Ovary (tissue), 9 donors: ENCODE results near the gene BUD31. TPM values are rescaled to one million over a fixed set of nuclear protein-coding genes. Genes with fewer than 3 reads are reported as not detected.

Experiments
- DNase-seq, 5 donors: peaks; one replicate each; pipeline ENCODE4 v3.0.0-alpha.2; 2019 to 2020
- H3K27ac ChIP-seq, 2 donors: fragments of 200-600 bp; one replicate each; pipeline versions ENCODE4 v1.5.1 to v1.8.0; 2019 to 2022
- H3K27me3 ChIP-seq: fragments of 200-600 bp; one replicate; pipeline ENCODE4 v1.8.0; 2022
- H3K36me3 ChIP-seq: fragments of 200-600 bp; sonication (generic); one replicate; pipeline ENCODE4 v1.5.1; 2019
- H3K4me1 ChIP-seq: one replicate; pipeline ENCODE4 v1.8.1; 2013; ENCODE audit warnings: mild to moderate bottlenecking, moderate library complexity; ENCODE audit not compliant: insufficient read depth
- H3K4me3 ChIP-seq: fragments of 200-600 bp; sonication (generic); one replicate; pipeline ENCODE4 v1.5.1; 2017
- H3K9me3 ChIP-seq, 2 donors: fragments of 200-600 bp in 1 of 2; sonication (generic) in 1 of 2; one replicate each; pipeline versions ENCODE4 v1.5.1 to v1.8.1; 2013 to 2019; ENCODE audit warnings: mild to moderate bottlenecking in 1 of 2, moderate library complexity in 1 of 2
- EP300 ChIP-seq: sonication (generic); formaldehyde crosslinking; IDR thresholded peaks from one replicate; pipeline ENCODE4 v1.6.1; 2017; ENCODE audit warnings: antibody characterized with exemption
- POLR2A ChIP-seq: fragments of 450-650 bp; IDR thresholded peaks from one replicate; pipeline ENCODE4 v1.6.1; 2017; ENCODE audit warnings: antibody characterized with exemption, mild to moderate bottlenecking, moderate library complexity
- WGBS, 3 donors: extraction: QIAGEN DNeasy Blood & Tissue Kit in 1 of 3; methylation state at CpG; one replicate each; pipeline versions ENCODE4 v1.1.5 to v1.1.7; 2013 to 2017; 5-methylcytosine and 5-hydroxymethylcytosine counted together
- intact Hi-C, 4 donors: fragments of 100-400 bp; cut with DNase I; formaldehyde crosslinking; loops; one replicate each; pipeline versions ENCODE4 v1.11.0 to v1.15.1; 2022 to 2023
- polyA plus RNA-seq, 2 donors: library from polyadenylated mRNA; stranded (reverse); fragments of 200-250 nt in 1 of 2; fragments of 350-450 nt in 1 of 2; fragmentation: Illumina TruSeq in 1 of 2; extraction: RNeasy Lipid Tissue Mini Kit (QIAGEN cat#74804) in 1 of 2; gene quantifications; one replicate each; pipeline ENCODE4 v1.2.3, GENCODE V29; 2013 to 2014
- total RNA-seq, 7 donors: library from RNA; depleted of rRNA in 2 of 7; stranded (reverse); fragments of >200 nt in 2 of 7; fragmentation: NEBNext Ultra II Directional in 3 of 7; extraction: Animal tissue kit (Norgen Biotek cat#: 25700) in 3 of 7; gene quantifications; one replicate each; pipeline versions ENCODE4 v1.1.0 to v1.2.4, GENCODE V29; 2016 to 2023
- TF ChIP-seq, protein P1 (sequence below), 3 donors: fragments of 450-650 bp in 2 of 3; fragments of 200-600 bp in 1 of 3; IDR thresholded peaks; one replicate each; pipeline versions ENCODE4 v1.5.1 to v1.8.0; 2016 to 2022; ENCODE audit warnings: antibody characterized with exemption in 3 of 3, mild to moderate bottlenecking in 1 of 3
- donor health status: DM: no; HTN: no; CAD: no; lungs with moderate emphysema.
- donor health status: DM: no; HTN: no; CAD: no.
- donor health status: Bipolar disorder and iron deficiency.
- donor health status: DM: yes; HTN: yes; CAD: no.
- donor health status: DM: no; HTN: no; CAD: no.
- donor health status: DM: yes; HTN: yes; CAD: no.

The BUD31 gene
- total and polyA plus RNA-seq, 9 donors: 44.4 to 157 (median 65.2) TPM

- no peaks in the 10 kb centered on the region for H3K36me3 ChIP-seq
- intact Hi-C loops: loop anchor here in 1 of 4 donors (10.0 kb wide), 1 partner anchor 152 kb away; the partner anchor contains the start of genes FAM200A and ZNF655
- WGBS, 3 donors: 93 to 96% (median 95%) methylated on average over 3 of the region's 3 CpGs
- no peak overlapping the region for H3K4me3 ChIP-seq
- H3K27me3 ChIP-seq: no peaks in the 10 kb centered on the region
- no peak overlapping the region for H3K27ac ChIP-seq
- H3K4me1 ChIP-seq: peaks cover 9% of the 10 kb centered on the region
- TF ChIP-seq, protein P1, sequence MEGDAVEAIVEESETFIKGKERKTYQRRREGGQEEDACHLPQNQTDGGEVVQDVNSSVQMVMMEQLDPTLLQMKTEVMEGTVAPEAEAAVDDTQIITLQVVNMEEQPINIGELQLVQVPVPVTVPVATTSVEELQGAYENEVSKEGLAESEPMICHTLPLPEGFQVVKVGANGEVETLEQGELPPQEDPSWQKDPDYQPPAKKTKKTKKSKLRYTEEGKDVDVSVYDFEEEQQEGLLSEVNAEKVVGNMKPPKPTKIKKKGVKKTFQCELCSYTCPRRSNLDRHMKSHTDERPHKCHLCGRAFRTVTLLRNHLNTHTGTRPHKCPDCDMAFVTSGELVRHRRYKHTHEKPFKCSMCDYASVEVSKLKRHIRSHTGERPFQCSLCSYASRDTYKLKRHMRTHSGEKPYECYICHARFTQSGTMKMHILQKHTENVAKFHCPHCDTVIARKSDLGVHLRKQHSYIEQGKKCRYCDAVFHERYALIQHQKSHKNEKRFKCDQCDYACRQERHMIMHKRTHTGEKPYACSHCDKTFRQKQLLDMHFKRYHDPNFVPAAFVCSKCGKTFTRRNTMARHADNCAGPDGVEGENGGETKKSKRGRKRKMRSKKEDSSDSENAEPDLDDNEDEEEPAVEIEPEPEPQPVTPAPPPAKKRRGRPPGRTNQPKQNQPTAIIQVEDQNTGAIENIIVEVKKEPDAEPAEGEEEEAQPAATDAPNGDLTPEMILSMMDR (IDR thresholded peaks at IDR 0.05): no peak
- TF ChIP-seq POLR2A (no peak), EP300 (no peak)
- DNase-seq: no peak
- no peaks in the 10 kb centered on the region for H3K9me3 ChIP-seq
Measured at GRCh38 chr7:99402854-99403253, 5.9 kb upstream of the BUD31 start.

DNA sequence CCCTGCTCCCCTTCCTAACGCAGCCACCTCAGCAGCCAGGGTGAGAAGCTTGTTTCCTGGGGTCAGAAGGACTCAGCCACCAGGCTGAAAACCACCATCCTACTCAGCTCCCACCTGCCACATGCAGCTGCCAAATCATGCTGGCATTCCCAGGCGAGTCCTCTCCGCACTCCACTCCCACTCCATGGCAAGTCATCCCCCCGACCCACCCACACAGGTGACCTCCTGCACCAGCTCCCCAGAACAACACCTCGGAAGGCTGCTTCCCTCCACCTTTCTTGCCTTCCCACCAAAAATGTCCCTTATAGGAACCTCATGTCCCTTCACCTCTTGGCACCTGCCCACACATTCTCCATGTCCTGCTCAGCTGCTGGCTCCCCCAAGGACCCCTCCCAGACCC lies 5.0 kb upstream of the BUD31 start:
- Histone ChIP-seq H3K36me3 (no peaks in the 10 kb centered on the region), H3K9me3 (no peaks in the 10 kb centered on the region), H3K4me1 (peaks cover 9% of the 10 kb centered on the region), H3K27ac (no peak overlapping the region), H3K27me3 (no peaks in the 10 kb centered on the region), H3K4me3 (no peak overlapping the region)
- 80 to 82% (median 81%) methylated on average over 5 of the region's 5 CpGs for WGBS, 3 donors
- intact Hi-C loops: loop anchor here in 1 of 4 donors (10.0 kb wide), 1 partner anchor 151 kb away; the partner anchor contains the start of genes FAM200A and ZNF655
- DNase-seq: no peak
- TF ChIP-seq EP300 (no peak), POLR2A (no peak)
- TF ChIP-seq, protein P1 (IDR thresholded peaks at IDR 0.05): no peak

- Histone ChIP-seq H3K27ac (no peak overlapping the region), H3K4me3 (no peak overlapping the region), H3K4me1 (peaks cover 9% of the 10 kb centered on the region), H3K27me3 (no peaks in the 10 kb centered on the region), H3K9me3 (no peaks in the 10 kb centered on the region), H3K36me3 (no peaks in the 10 kb centered on the region)
- intact Hi-C loops: loop anchor here in 1 of 4 donors (10.0 kb wide), 1 partner anchor 150 kb away; the partner anchor contains the start of genes FAM200A and ZNF655
- peak in 1 of 5 donors; percentile 47 for DNase-seq
- TF ChIP-seq, protein P1 (IDR thresholded peaks at IDR 0.05): no peak
- TF ChIP-seq EP300 (no peak), POLR2A (no peak)
- WGBS, 3 donors: 70 to 74% (median 73%) methylated on average over 18 of the region's 18 CpGs
Measured at GRCh38 chr7:99404235-99404976, 4.4 kb upstream of the BUD31 start.

GRCh38 chr7:99404977-99405320 lies 3.8 kb upstream of the BUD31 start:
- Histone ChIP-seq H3K27me3 (no peaks in the 10 kb centered on the region), H3K27ac (no peak overlapping the region), H3K9me3 (no peaks in the 10 kb centered on the region), H3K4me1 (peaks cover 10% of the 10 kb centered on the region), H3K4me3 (no peak overlapping the region), H3K36me3 (no peaks in the 10 kb centered on the region)
- no peak for DNase-seq
- intact Hi-C loops: loop anchor here in 1 of 4 donors (10.0 kb wide), 1 partner anchor 150 kb away; the partner anchor contains the start of genes FAM200A and ZNF655
- WGBS, 3 donors: 89% methylated on average over 10 of the region's 10 CpGs
- TF ChIP-seq, protein P1 (IDR thresholded peaks at IDR 0.05): no peak
- TF ChIP-seq EP300 (no peak), POLR2A (no peak)
